Karpas-422 (cell line): Measurements from ENCODE around the gene CNPY2. TPM values are rescaled to one million over a fixed set of nuclear protein-coding genes. Genes with fewer than 3 reads are reported as not detected.
A peak's percentile ranks its signal among the peaks of the same experiment; 100 is the strongest.
"Not testable (repeated sequence)": the region's sequence is repeated elsewhere in the genome, so short reads cannot be mapped to it uniquely, and the experiment has no call there.

Experiments
- DNase-seq: peaks from one replicate; pipeline ENCODE4 v3.0.0-alpha.2; 2015
- H2AFZ ChIP-seq: fragments of 200-600 bp; sonication (generic); 2 replicates; pipeline ENCODE4 v1.6.1; 2014; ENCODE audit warnings: antibody characterized with exemption, low read length, mixed read lengths
- H3K27ac ChIP-seq: fragments of 200-600 bp; sonication (generic); 2 replicates; pipeline ENCODE4 v1.5.1; 2014; ENCODE audit warnings: mild to moderate bottlenecking, low read length, moderate library complexity
- H3K27me3 ChIP-seq: fragments of 200-600 bp; sonication (generic); 2 replicates; pipeline ENCODE4 v1.6.1; 2014; ENCODE audit warnings: low read length, mixed read lengths
- H3K36me3 ChIP-seq: fragments of 200-600 bp; sonication (generic); 2 replicates; pipeline ENCODE4 v1.6.1; 2014; ENCODE audit warnings: low read length, mixed read lengths; ENCODE audit not compliant: insufficient read depth
- H3K4me1 ChIP-seq: fragments of 200-600 bp; sonication (generic); 2 replicates; pipeline ENCODE4 v1.6.1; 2014; ENCODE audit warnings: mild to moderate bottlenecking, low read length, mixed read lengths
- H3K4me2 ChIP-seq: fragments of 200-600 bp; sonication (generic); 2 replicates; pipeline ENCODE4 v1.6.1; 2014; ENCODE audit warnings: low read length, low read depth, mild to moderate bottlenecking; ENCODE audit not compliant: poor library complexity, severe bottlenecking
- H3K4me3 ChIP-seq: fragments of 200-600 bp; sonication (generic); 2 replicates; pipeline ENCODE4 v1.5.1; 2014; ENCODE audit warnings: mild to moderate bottlenecking, antibody characterized with exemption, low read length, mixed read lengths
- H3K79me2 ChIP-seq: fragments of 200-600 bp; sonication (generic); 2 replicates; pipeline ENCODE4 v1.6.1; 2014; ENCODE audit warnings: mild to moderate bottlenecking, low read length, mixed read lengths
- H3K9ac ChIP-seq: fragments of 200-600 bp; sonication (generic); 2 replicates; pipeline ENCODE4 v1.6.0; 2014; ENCODE audit warnings: low read length
- H3K9me2 ChIP-seq: fragments of 200-600 bp; sonication (generic), shearing (Covaris generic); replicated peaks from 2 replicates; pipeline ENCODE4 v1.6.0; 2014; ENCODE audit warnings: mild to moderate bottlenecking, low read length, moderate library complexity; ENCODE audit not compliant: insufficient read depth
- H3K9me3 ChIP-seq: fragments of 300-700, 200-600 bp; sonication (generic); 2 replicates; pipeline ENCODE4 v1.6.1; 2014; ENCODE audit warnings: low read length, mixed read lengths
- H4K20me1 ChIP-seq: fragments of 200-600 bp; sonication (generic); 2 replicates; pipeline ENCODE4 v1.6.1; 2014; ENCODE audit warnings: mild to moderate bottlenecking, antibody characterized with exemption, low read length, low read depth; ENCODE audit not compliant: insufficient read depth
- small RNA-seq: library from RNA; depleted of rRNA; stranded (forward); fragments of <200 nt; gene quantifications from one replicate; pipeline ENCODE3, GENCODE V24; 2014
- total RNA-seq: library from RNA; depleted of rRNA; stranded (reverse); fragments of >200 nt; shearing (Covaris generic); gene quantifications from 2 replicates; pipeline ENCODE4 v1.2.3, GENCODE V29; 2014; ENCODE audit warnings: low replicate concordance; rRNA removed

Gene CNPY2
- total RNA-seq, 1 experiment from 2014 or later, result 85.1 TPM

GRCh38 chr12:56266693-56267442, 48.9 kb downstream of the CNPY2 start, which contains the start of gene COQ10A:
COQ10A (plus strand) TSS chr12:56266942; CDS start chr12:56267119, 177 bp downstream.
- H4K20me1 ChIP-seq, result no peaks in the 10 kb centered on the region
- H3K27me3 ChIP-seq, result no peaks in the 10 kb centered on the region
- peaks cover 8% of the 10 kb centered on the region for H3K79me2 ChIP-seq
- DNase-seq, result peak; percentile 95
- H3K4me1 ChIP-seq, result peaks cover 18% of the 10 kb centered on the region
- H2AFZ ChIP-seq, result peak within 1 kb of the TSS; percentile 64
- peak within 1 kb of the TSS; percentile 97 for H3K4me2 ChIP-seq
- peak within 1 kb of the TSS; percentile 86 for H3K4me3 ChIP-seq
- H3K27ac ChIP-seq, result peak within 1 kb of the TSS; percentile 71
- H3K9me2 ChIP-seq, result no peaks in the 10 kb centered on the region
- peaks cover 4% of the 10 kb centered on the region; the same call in 1 of the 2 replicates for H3K36me3 ChIP-seq
- H3K9ac ChIP-seq, result peak within 1 kb of the TSS; percentile 89
- no peaks in the 10 kb centered on the region for H3K9me3 ChIP-seq

- H3K79me2 ChIP-seq, H3K9me3 ChIP-seq, H3K27me3 ChIP-seq, H3K36me3 ChIP-seq, DNase-seq, H4K20me1 ChIP-seq, H3K9me2 ChIP-seq: not testable (repeated sequence)
- peak overlapping the region; percentile 89 for H3K9ac ChIP-seq
- H3K4me3 ChIP-seq, result peak overlapping the region; percentile 86
- peak overlapping the region; percentile 71 for H3K27ac ChIP-seq
- H3K4me2 ChIP-seq, result peak overlapping the region; percentile 97
- H2AFZ ChIP-seq, result peak overlapping the region; percentile 64
- H3K4me1 ChIP-seq, result peaks cover 18% of the 10 kb centered on the region
Observed at GRCh38 chr12:56266068-56266692, 49.6 kb downstream of the CNPY2 start.

- H3K27ac ChIP-seq, H3K36me3 ChIP-seq, H3K9me2 ChIP-seq, DNase-seq, H2AFZ ChIP-seq, H3K9ac ChIP-seq, H3K27me3 ChIP-seq, H4K20me1 ChIP-seq, H3K9me3 ChIP-seq, H3K4me2 ChIP-seq, H3K79me2 ChIP-seq, H3K4me3 ChIP-seq: not testable (repeated sequence)
- peaks cover 22% of the 10 kb centered on the region for H3K4me1 ChIP-seq
Observed at GRCh38 chr12:56262955-56263354, 52.8 kb downstream of the CNPY2 start.

- Histone ChIP-seq H3K4me3 (no peak overlapping the region), H3K27ac (no peak overlapping the region), H3K9ac (no peak overlapping the region), H3K4me1 (peaks cover 22% of the 10 kb centered on the region), H3K27me3 (no peaks in the 10 kb centered on the region), H3K36me3 (no peaks in the 10 kb centered on the region), H4K20me1 (no peaks in the 10 kb centered on the region), H3K79me2 (peaks cover 14% of the 10 kb centered on the region), H3K9me2 (no peaks in the 10 kb centered on the region), H3K9me3 (no peaks in the 10 kb centered on the region), H2AFZ (no peak overlapping the region), H3K4me2 (no peak overlapping the region)
- no peak for DNase-seq
Observed at GRCh38 chr12:56261503-56262232, 54.1 kb downstream of the CNPY2 start.

GRCh38 chr12:56260921-56261320, 54.9 kb downstream of the CNPY2 start:
- H3K79me2 ChIP-seq, result peaks cover 22% of the 10 kb centered on the region
- H3K9me2 ChIP-seq, result no peaks in the 10 kb centered on the region
- no peak overlapping the region for H3K27ac ChIP-seq
- no peaks in the 10 kb centered on the region for H3K27me3 ChIP-seq
- H4K20me1 ChIP-seq, result no peaks in the 10 kb centered on the region
- H3K4me2 ChIP-seq, result no peak overlapping the region
- no peak overlapping the region for H2AFZ ChIP-seq
- no peak overlapping the region for H3K9ac ChIP-seq
- no peak for DNase-seq
- no peak overlapping the region for H3K4me3 ChIP-seq
- 0 out of 2 replicates have a peak, but pooled peaks cover 2% of the 10 kb centered on the region for H3K36me3 ChIP-seq
- H3K9me3 ChIP-seq, result no peaks in the 10 kb centered on the region
- peaks cover 22% of the 10 kb centered on the region for H3K4me1 ChIP-seq

GRCh38 chr12:56260380-56260779, 55.4 kb downstream of the CNPY2 start:
- Histone ChIP-seq H3K4me2 (no peak overlapping the region), H3K4me1 (peaks cover 18% of the 10 kb centered on the region), H3K36me3 (0 out of 2 replicates have a peak, but pooled peaks cover 8% of the 10 kb centered on the region), H3K27me3 (no peaks in the 10 kb centered on the region), H3K9me3 (no peaks in the 10 kb centered on the region), H3K79me2 (peaks cover 22% of the 10 kb centered on the region), H3K9ac (no peak overlapping the region), H4K20me1 (no peaks in the 10 kb centered on the region), H3K4me3 (no peak overlapping the region), H3K9me2 (no peaks in the 10 kb centered on the region), H3K27ac (no peak overlapping the region), H2AFZ (no peak overlapping the region)
- no peak for DNase-seq

Small RNA genes lying within 50 kb of the gene (small RNA-seq; reads per million reads assigned to genes)
- gene RNU7-40P, result not detected

Other genes with a start within 250 kb of the CNPY2 start
- gene ERBB3, start 235.8 kb downstream of the CNPY2 start, total RNA-seq, result not detected in 2 replicates
- gene PA2G4, start 211.4 kb downstream of the CNPY2 start, total RNA-seq, result 111 and 267 TPM in 2 replicates
- 7,506 and 9,874 TPM in 2 replicates for gene RPL41, start 199.4 kb downstream of the CNPY2 start, total RNA-seq
- gene ZC3H10, start 197.7 kb downstream of the CNPY2 start, total RNA-seq, result 11.9 and 13.4 TPM in 2 replicates
- gene ESYT1, start 187.7 kb downstream of the CNPY2 start, total RNA-seq, result 75.3 and 75.7 TPM in 2 replicates
- gene MYL6B, start 163.4 kb downstream of the CNPY2 start, total RNA-seq, result 33.1 and 94.4 TPM in 2 replicates
- gene MYL6, start 157.6 kb downstream of the CNPY2 start, total RNA-seq, result 640 and 780 TPM in 2 replicates
- 26.2 and 42.2 TPM in 2 replicates for gene SMARCC2, start 126.5 kb downstream of the CNPY2 start, total RNA-seq
- 52.0 and 63.6 TPM in 2 replicates for gene RNF41, start 94.1 kb downstream of the CNPY2 start, total RNA-seq
- gene NABP2, start 91.6 kb downstream of the CNPY2 start, total RNA-seq, result 45.6 and 54.2 TPM in 2 replicates
- 0.61 TPM in 1 of 2 replicates, not detected in the other for gene SLC39A5, start 85.9 kb downstream of the CNPY2 start, total RNA-seq
- 14.3 and 18.2 TPM in 2 replicates for gene ANKRD52, start 57.6 kb downstream of the CNPY2 start, total RNA-seq
- gene COQ10A, start 49.0 kb downstream of the CNPY2 start, total RNA-seq, result 32.7 and 38.9 TPM in 2 replicates
- gene CS, start 15.7 kb downstream of the CNPY2 start, total RNA-seq, result 80.4 and 158 TPM in 2 replicates
- 72.3 and 74.3 TPM in 2 replicates for gene PAN2, start 18.0 kb upstream of the CNPY2 start, total RNA-seq
- 5.9 and 8.1 TPM in 2 replicates for gene IL23A, start 22.9 kb upstream of the CNPY2 start, total RNA-seq
- 86.1 and 93.5 TPM in 2 replicates for gene STAT2, start 44.1 kb upstream of the CNPY2 start, total RNA-seq
- not detected in 2 replicates for gene APOF, start 46.9 kb upstream of the CNPY2 start, total RNA-seq
- 12.5 and 14.9 TPM in 2 replicates for gene TIMELESS, start 133.4 kb upstream of the CNPY2 start, total RNA-seq
- gene MIP, start 138.7 kb upstream of the CNPY2 start, total RNA-seq, result not detected in 2 replicates
- gene SPRYD4, start 152.6 kb upstream of the CNPY2 start, total RNA-seq, result 3.4 and 4.6 TPM in 2 replicates
- gene GLS2, start 172.2 kb upstream of the CNPY2 start, total RNA-seq, result not detected in 2 replicates
- 0.54 and 3.7 TPM in 2 replicates for gene RBMS2, start 205.8 kb upstream of the CNPY2 start, total RNA-seq